K562 (cell line): ENCODE measurements around the gene LMCD1.

Experiments used
- ARID4B ChIP-seq: sonication (generic); formaldehyde crosslinking; IDR thresholded peaks from 2 replicates; pipeline ENCODE4 v1.8.0; 2022; ENCODE audit warnings: mild to moderate bottlenecking, missing genetic modification reagents
- CHD1 ChIP-seq: fragments of 200-600 bp; sonication (generic); IDR thresholded peaks from one replicate; pipeline ENCODE4 v1.6.1; 2012; ENCODE audit warnings: mild to moderate bottlenecking, moderate library complexity, low read length, inconsistent platforms
- HDGF ChIP-seq: fragments of 450-650 bp; IDR thresholded peaks from 2 replicates; pipeline ENCODE4 v1.6.1; 2016
- TBP ChIP-seq: optimal IDR thresholded peaks from 2 replicates; pipeline ENCODE3; 2011; ENCODE audit warnings: low read depth, low read length, improper control_type of control experiment
- ZBTB33 ChIP-seq: sonication (generic); formaldehyde crosslinking; IDR thresholded peaks from 2 replicates; pipeline ENCODE4 v1.8.1; 2023; ENCODE audit warnings: mild to moderate bottlenecking, missing genetic modification reagents
- ZBTB40 ChIP-seq, 2 experiments: fragments of 450-650 bp in 1 of 2; sonication (generic) in 1 of 2; formaldehyde crosslinking in 1 of 2; IDR thresholded peaks; 2 replicates each; pipeline versions ENCODE4 v1.7.1 to v1.9.0; 2016 to 2022; ENCODE audit warnings: inconsistent platforms in 1 of 2, mild to moderate bottlenecking in 1 of 2, missing genetic modification reagents in 1 of 2

- TF ChIP-seq ZBTB40 (IDR thresholded peaks at IDR 0.05) (no peak), ZBTB40 (CRISPR knock-in tag; IDR thresholded peaks at IDR 0.05) (no peak), ARID4B (no peak), ZBTB33 (CRISPR knock-in tag) (no peak), CHD1 (no peak), TBP (no peak), HDGF (no peak)
Measured at GRCh38 chr3:8482263-8482662, 19.4 kb upstream of the LMCD1 start.
